GM12864 (cell line): ENCODE results near the gene USHBP1.
A peak's percentile ranks its signal among the peaks of the same experiment; 100 is the strongest.

Source experiments
- DNase-seq: peaks from one replicate; pipeline ENCODE4 v3.0.0-alpha.2; 2011; ENCODE audit warnings: low read depth
- H3K4me3 ChIP-seq: 2 replicates; pipeline ENCODE4 v1.5.1; 2011; ENCODE audit warnings: mild to moderate bottlenecking, low read depth, low read length, control low read depth
- TF ChIP-seq, protein P1 (sequence below): IDR thresholded peaks from 2 replicates; pipeline ENCODE4 v1.5.1; 2011; ENCODE audit warnings: low read depth, mild to moderate bottlenecking, moderate library complexity, low read length, control low read depth, inconsistent platforms; ENCODE audit errors: missing control alignments

USHBP1 gene

GRCh38 chr19:17229890-17230289, 34.7 kb downstream of the USHBP1 start:
- no peak for DNase-seq
- TF ChIP-seq, protein P1, sequence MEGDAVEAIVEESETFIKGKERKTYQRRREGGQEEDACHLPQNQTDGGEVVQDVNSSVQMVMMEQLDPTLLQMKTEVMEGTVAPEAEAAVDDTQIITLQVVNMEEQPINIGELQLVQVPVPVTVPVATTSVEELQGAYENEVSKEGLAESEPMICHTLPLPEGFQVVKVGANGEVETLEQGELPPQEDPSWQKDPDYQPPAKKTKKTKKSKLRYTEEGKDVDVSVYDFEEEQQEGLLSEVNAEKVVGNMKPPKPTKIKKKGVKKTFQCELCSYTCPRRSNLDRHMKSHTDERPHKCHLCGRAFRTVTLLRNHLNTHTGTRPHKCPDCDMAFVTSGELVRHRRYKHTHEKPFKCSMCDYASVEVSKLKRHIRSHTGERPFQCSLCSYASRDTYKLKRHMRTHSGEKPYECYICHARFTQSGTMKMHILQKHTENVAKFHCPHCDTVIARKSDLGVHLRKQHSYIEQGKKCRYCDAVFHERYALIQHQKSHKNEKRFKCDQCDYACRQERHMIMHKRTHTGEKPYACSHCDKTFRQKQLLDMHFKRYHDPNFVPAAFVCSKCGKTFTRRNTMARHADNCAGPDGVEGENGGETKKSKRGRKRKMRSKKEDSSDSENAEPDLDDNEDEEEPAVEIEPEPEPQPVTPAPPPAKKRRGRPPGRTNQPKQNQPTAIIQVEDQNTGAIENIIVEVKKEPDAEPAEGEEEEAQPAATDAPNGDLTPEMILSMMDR, result no peak
- H3K4me3 ChIP-seq, result no peak overlapping the region

DNA sequence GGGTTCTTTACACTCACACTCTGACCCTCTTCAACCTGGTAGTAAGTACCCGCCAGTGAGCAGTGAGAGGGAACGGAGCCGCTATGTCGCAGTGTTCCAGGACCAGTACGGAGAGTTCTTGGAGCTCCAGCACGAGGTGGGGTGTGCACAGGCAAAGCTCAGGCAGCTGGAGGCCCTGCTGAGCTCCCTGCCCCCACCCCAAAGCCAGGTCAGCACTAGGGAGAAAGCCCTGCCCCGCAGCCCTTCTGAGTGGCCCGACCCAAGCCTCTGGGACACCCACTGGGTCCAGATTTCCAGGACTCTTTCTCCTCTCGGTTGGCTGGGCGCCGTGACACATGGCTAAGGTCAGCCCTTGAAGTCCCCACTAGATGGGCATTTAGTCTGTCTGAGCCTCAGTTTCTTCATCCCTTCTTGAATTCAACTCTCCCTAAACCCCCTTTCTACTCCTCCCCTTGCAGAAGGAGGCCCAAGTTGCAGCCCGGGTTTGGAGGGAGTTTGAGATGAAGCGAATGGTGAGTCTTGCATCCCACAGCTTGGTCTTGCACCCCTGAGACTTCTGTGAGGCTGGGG, 36.7 kb downstream of the USHBP1 start:
- TF ChIP-seq, protein P1, result no peak
- no peak for DNase-seq
- H3K4me3 ChIP-seq, result no peak overlapping the region

GRCh38 chr19:17226002-17226933, 38.3 kb downstream of the USHBP1 start, which contains the start of gene OCEL1:
Gene OCEL1, plus strand, starts transcription at chr19:17226226. Its CDS starts 22 bp downstream, at chr19:17226248.
- peak within 1 kb of the TSS; percentile 82 for H3K4me3 ChIP-seq
- peak; percentile 95 for DNase-seq
- TF ChIP-seq, protein P1, result no peak

GRCh38 chr19:17225053-17225452, 39.5 kb downstream of the USHBP1 start:
- TF ChIP-seq, protein P1, result no peak
- H3K4me3 ChIP-seq, result no peak overlapping the region
- DNase-seq, result no peak

- TF ChIP-seq, protein P1, result no peak
- DNase-seq, result no peak
- no peak overlapping the region for H3K4me3 ChIP-seq
Observed at GRCh38 chr19:17220207-17220758, 44.3 kb downstream of the USHBP1 start.

DNA sequence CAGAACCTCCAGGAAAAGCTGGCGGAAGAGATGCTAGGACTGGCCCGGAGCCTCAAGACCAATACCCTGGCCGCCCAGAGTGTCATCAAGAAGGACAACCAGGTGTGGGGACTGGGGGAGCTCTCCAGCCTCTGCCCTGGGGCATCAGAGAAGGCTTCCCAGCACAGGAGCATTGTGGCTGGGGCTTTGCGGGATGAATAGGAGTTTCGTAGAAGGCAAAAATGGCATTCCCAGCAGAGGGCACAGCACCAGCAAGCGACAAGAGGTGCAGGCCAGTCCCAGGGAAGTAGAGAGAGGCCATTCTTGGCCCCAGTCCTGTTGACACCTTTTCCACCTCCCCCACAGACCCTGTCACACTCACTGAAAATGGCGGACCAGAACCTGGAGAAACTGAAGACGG, 45.3 kb downstream of the USHBP1 start:
- no peak for DNase-seq
- H3K4me3 ChIP-seq, result no peak overlapping the region
- TF ChIP-seq, protein P1, result no peak
